H9 (cell line): ENCODE data around the gene NME4. TPM values are rescaled to one million over a fixed set of nuclear protein-coding genes. Genes with fewer than 3 reads are reported as not detected.

Experiments used
- DNase-seq: peaks from one replicate; pipeline ENCODE4 v3.0.0-alpha.2; 2017
- H2AFZ ChIP-seq: one replicate; pipeline ENCODE4 v1.6.1; 2013; ENCODE audit warnings: mild to moderate bottlenecking, low read length, control low read depth, moderate library complexity
- H2AK5ac ChIP-seq: 2 replicates; pipeline ENCODE4 v1.6.1; 2013; ENCODE audit warnings: low read length, control low read depth, mixed read lengths; ENCODE audit not compliant: insufficient read length
- H2BK120ac ChIP-seq: one replicate; pipeline ENCODE4 v1.6.1; 2013; ENCODE audit warnings: low read depth, mild to moderate bottlenecking, low read length, control low read depth, inconsistent platforms; ENCODE audit not compliant: poor library complexity, severe bottlenecking
- H2BK12ac ChIP-seq: 2 replicates; pipeline ENCODE4 v1.6.1; 2013; ENCODE audit warnings: low read length, control low read depth, mixed read lengths, low read depth; ENCODE audit not compliant: insufficient read length
- H2BK15ac ChIP-seq: 2 replicates; pipeline ENCODE4 v1.6.1; 2013; ENCODE audit warnings: low read depth, low read length, control low read depth
- H2BK20ac ChIP-seq: one replicate; pipeline ENCODE4 v1.6.1; 2013; ENCODE audit warnings: low read depth, mild to moderate bottlenecking, low read length, control low read depth, inconsistent platforms; ENCODE audit not compliant: poor library complexity, severe bottlenecking
- H2BK5ac ChIP-seq: 2 replicates; pipeline ENCODE4 v1.6.1; 2013; ENCODE audit warnings: low read length, control low read depth, mixed read lengths; ENCODE audit not compliant: insufficient read length
- H3K14ac ChIP-seq: 2 replicates; pipeline ENCODE4 v1.6.1; 2013; ENCODE audit warnings: low read length, control low read depth; ENCODE audit not compliant: insufficient read depth
- H3K18ac ChIP-seq: 2 replicates; pipeline ENCODE4 v1.6.1; 2013; ENCODE audit warnings: low read depth, mild to moderate bottlenecking, mixed read lengths, low read length, control low read depth; ENCODE audit not compliant: insufficient read length
- H3K23ac ChIP-seq: 2 replicates; pipeline ENCODE4 v1.6.1; 2013; ENCODE audit warnings: low read length, control low read depth, mixed read lengths, low read depth; ENCODE audit not compliant: insufficient read length
- H3K23me2 ChIP-seq: 2 replicates; pipeline ENCODE4 v1.6.1; 2013; ENCODE audit warnings: low read depth, mild to moderate bottlenecking, mixed read lengths, low read length, control low read depth; ENCODE audit not compliant: insufficient read length, poor library complexity, severe bottlenecking
- H3K27ac ChIP-seq: 2 replicates; pipeline ENCODE4 v1.5.1; 2013; ENCODE audit warnings: low read length, control low read depth, mixed read lengths, low read depth; ENCODE audit not compliant: insufficient read length
- H3K27me3 ChIP-seq: 2 replicates; pipeline ENCODE4 v1.6.1; 2013; ENCODE audit warnings: low read length, control low read depth, inconsistent platforms; ENCODE audit not compliant: insufficient read depth
- H3K4ac ChIP-seq: 2 replicates; pipeline ENCODE4 v1.6.1; 2013; ENCODE audit warnings: low read depth, mild to moderate bottlenecking, control low read depth, inconsistent platforms, low read length, moderate library complexity
- H3K4me1 ChIP-seq: 2 replicates; pipeline ENCODE4 v1.6.1; 2013; ENCODE audit warnings: low read length, control low read depth, inconsistent platforms; ENCODE audit not compliant: insufficient read depth
- H3K4me2 ChIP-seq: 2 replicates; pipeline ENCODE4 v1.6.1; 2013; ENCODE audit warnings: low read length, control low read depth, mixed read lengths; ENCODE audit not compliant: insufficient read length, insufficient read depth
- H3K56ac ChIP-seq: 2 replicates; pipeline ENCODE4 v1.6.1; 2013; ENCODE audit warnings: low read depth, mild to moderate bottlenecking, mixed read lengths, low read length, control low read depth; ENCODE audit not compliant: insufficient read length
- H3K79me1 ChIP-seq: 2 replicates; pipeline ENCODE4 v1.6.1; 2013; ENCODE audit warnings: low read depth, mild to moderate bottlenecking, moderate library complexity, low read length, control low read depth, inconsistent platforms; ENCODE audit not compliant: insufficient read depth, poor library complexity, severe bottlenecking
- H3K79me2 ChIP-seq: 2 replicates; pipeline ENCODE4 v1.6.1; 2013; ENCODE audit warnings: low read length, control low read depth, inconsistent platforms; ENCODE audit not compliant: insufficient read depth
- H3K9ac ChIP-seq: 2 replicates; pipeline ENCODE4 v1.6.1; 2013; ENCODE audit warnings: low read length, control low read depth, mixed read lengths; ENCODE audit not compliant: insufficient read length; ENCODE audit errors: extremely low read depth
- H3K9me3 ChIP-seq: one replicate; pipeline ENCODE4 v1.6.1; 2013; ENCODE audit warnings: low read depth, low read length, inconsistent platforms; ENCODE audit not compliant: control insufficient read depth
- H3T11ph ChIP-seq: one replicate; pipeline ENCODE4 v1.6.1; 2013; ENCODE audit warnings: mild to moderate bottlenecking, low read length, control low read depth, inconsistent platforms
- H4K20me1 ChIP-seq: one replicate; pipeline ENCODE4 v1.6.1; 2013; ENCODE audit not compliant: control insufficient read depth, insufficient read length, insufficient read depth
- H4K5ac ChIP-seq: 2 replicates; pipeline ENCODE4 v1.6.1; 2013; ENCODE audit warnings: low read depth, mild to moderate bottlenecking, mixed read lengths, low read length, control low read depth; ENCODE audit not compliant: insufficient read length
- H4K8ac ChIP-seq: replicated peaks from 2 replicates; pipeline ENCODE4 v1.6.1; 2013; ENCODE audit warnings: low read length, control low read depth, mixed read lengths, low read depth; ENCODE audit not compliant: insufficient read length
- H4K91ac ChIP-seq: 2 replicates; pipeline ENCODE4 v1.6.1; 2013; ENCODE audit warnings: low read depth, mild to moderate bottlenecking, moderate library complexity, mixed read lengths, low read length, control low read depth; ENCODE audit not compliant: insufficient read length
- H3K27ac Mint-ChIP-seq, 3 experiments: 2 replicates in 2 of 3; 3 replicates in 1 of 3; pipeline ENCODE4 v1.8.0; 2020 to 2021; ENCODE audit warnings: mixed read lengths in 3 of 3, mild to moderate bottlenecking in 1 of 3, moderate library complexity in 1 of 3
- H3K27me3 Mint-ChIP-seq: 2 replicates; pipeline ENCODE4 v1.8.0; 2021; ENCODE audit warnings: low read depth, mild to moderate bottlenecking, moderate library complexity, mixed read lengths
- H3K36me3 Mint-ChIP-seq, 3 experiments: 2 replicates in 2 of 3; 3 replicates in 1 of 3; pipeline ENCODE4 v1.8.0; 2020 to 2021; ENCODE audit warnings: low read depth in 3 of 3, mixed read lengths in 3 of 3; ENCODE audit not compliant: insufficient read depth in 1 of 3
- H3K4me1 Mint-ChIP-seq, 2 experiments: 2 replicates each; pipeline ENCODE4 v1.8.0; 2020; ENCODE audit warnings: mixed read lengths in 2 of 2
- H3K4me3 Mint-ChIP-seq, 2 experiments: 2 replicates in 1 of 2; 3 replicates in 1 of 2; pipeline ENCODE4 v1.8.0; 2020 to 2021; ENCODE audit warnings: mild to moderate bottlenecking in 2 of 2, mixed read lengths in 2 of 2, moderate library complexity in 1 of 2
- H3K9me3 Mint-ChIP-seq, 2 experiments: 2 replicates in 1 of 2; 3 replicates in 1 of 2; pipeline ENCODE4 v1.8.0; 2020; ENCODE audit warnings: mild to moderate bottlenecking in 2 of 2, mixed read lengths in 2 of 2, moderate library complexity in 1 of 2
- WGBS: extraction: QIAGEN DNeasy Blood & Tissue Kit; methylation state at CpG from one replicate; pipeline ENCODE4 v1.1.7; 2013; ENCODE audit warnings: missing lambda C conversion rate, low lambda C conversion rate, mixed read lengths; ENCODE audit not compliant: insufficient read length; ENCODE audit errors: extremely low coverage; 5-methylcytosine and 5-hydroxymethylcytosine counted together
- total RNA-seq: library from RNA; stranded (reverse); gene quantifications from 2 replicates; pipeline ENCODE4 v1.2.1, GENCODE V29; 2021
- TF ChIP-seq, protein P1 (sequence below): fragments of 200-600 bp; sonication (generic); conservative IDR thresholded peaks from 3 replicates; pipeline ENCODE4 v1.8.0; 2021; ENCODE audit warnings: antibody characterized with exemption, mild to moderate bottlenecking

Gene NME4
- total RNA-seq, 1 experiment from 2014 or later = 320 TPM

DNA sequence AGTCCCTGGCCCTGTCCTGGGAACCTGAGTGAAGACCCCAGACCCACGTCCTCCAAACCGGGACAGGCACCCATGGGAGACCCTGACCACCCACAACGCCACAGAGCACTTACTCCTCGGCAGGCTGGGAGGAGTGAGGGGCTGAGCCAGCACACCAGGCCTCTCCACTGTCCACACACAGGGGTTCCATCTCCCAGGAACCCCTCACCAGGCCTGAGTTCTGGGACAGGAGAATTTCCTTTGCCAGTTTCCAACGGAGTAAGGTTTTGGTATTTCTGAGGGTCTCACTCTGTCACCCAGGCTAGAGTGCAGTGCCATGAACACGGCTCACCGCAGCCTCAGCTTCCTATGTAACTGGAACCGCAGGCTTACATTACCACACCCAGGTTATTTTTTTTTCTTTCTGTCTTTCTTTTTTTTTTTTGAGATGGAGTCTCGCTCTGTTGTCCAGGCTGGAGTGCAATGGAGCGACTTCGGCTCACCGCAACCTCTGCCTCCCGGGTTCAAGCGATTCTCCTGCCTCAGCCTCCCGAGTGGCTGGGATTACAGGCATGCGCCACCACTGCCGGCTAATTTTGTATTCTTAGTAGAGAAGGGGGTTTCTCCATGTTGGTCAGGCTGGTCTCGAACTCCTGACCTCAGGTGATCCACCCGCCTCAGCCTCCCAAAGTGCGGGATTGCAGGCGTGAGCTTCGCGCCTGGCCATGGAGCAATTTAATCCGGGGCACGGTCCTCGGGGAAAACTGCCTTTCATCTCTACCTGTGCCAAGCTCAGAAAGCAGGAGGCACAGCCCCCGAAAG lies 16.8 kb upstream of the NME4 start:
- Mint-ChIP-seq H3K9me3 (no peaks in the 10 kb centered on the region), H3K27ac (no peak overlapping the region; a peak in 1 of 7 replicates), H3K36me3 (peaks cover 0 to 22% (median 5%) of the 10 kb centered on the region in 3 experiments; a peak in 6 of 7 replicates), H3K4me3 (peak overlapping the region; percentile 81 to 88), H3K4me1 (peaks cover 20 to 43% of the 10 kb centered on the region in 2 experiments), H3K27me3 (peaks cover 3% of the 10 kb centered on the region; the same call in 1 of the 2 replicates)
- Histone ChIP-seq H4K20me1 (no peaks in the 10 kb centered on the region), H4K5ac (no peak overlapping the region), H3K27me3 (no peaks in the 10 kb centered on the region), H2BK5ac (no peak overlapping the region), H3K9me3 (no peaks in the 10 kb centered on the region), H3K9ac (no peak overlapping the region), H3K4me2 (peak overlapping the region; percentile 45), H3K4me1 (no peaks in the 10 kb centered on the region; the same call in 1 of the 2 replicates), H2BK20ac (no peak overlapping the region), H4K8ac (no peak overlapping the region), H3K23me2 (peaks cover 9% of the 10 kb centered on the region), H2AFZ (no peak overlapping the region), H2BK120ac (no peak overlapping the region), H2AK5ac (no peak overlapping the region), H3K27ac (no peak overlapping the region), H2BK15ac (no peak overlapping the region), H3K4ac (no peak overlapping the region), H2BK12ac (no peak overlapping the region), H3K79me1 (no peaks in the 10 kb centered on the region), H3K18ac (no peak overlapping the region), H3T11ph (no peak overlapping the region), H3K23ac (no peak overlapping the region), H3K79me2 (no peaks in the 10 kb centered on the region; the same call in 1 of the 2 replicates), H3K14ac (no peak overlapping the region), H3K56ac (no peak overlapping the region), H4K91ac (no peak overlapping the region)
- DNase-seq = no peak
- no CpG with 5 or more reads among the region's 27 CpGs for WGBS
- TF ChIP-seq, protein P1, sequence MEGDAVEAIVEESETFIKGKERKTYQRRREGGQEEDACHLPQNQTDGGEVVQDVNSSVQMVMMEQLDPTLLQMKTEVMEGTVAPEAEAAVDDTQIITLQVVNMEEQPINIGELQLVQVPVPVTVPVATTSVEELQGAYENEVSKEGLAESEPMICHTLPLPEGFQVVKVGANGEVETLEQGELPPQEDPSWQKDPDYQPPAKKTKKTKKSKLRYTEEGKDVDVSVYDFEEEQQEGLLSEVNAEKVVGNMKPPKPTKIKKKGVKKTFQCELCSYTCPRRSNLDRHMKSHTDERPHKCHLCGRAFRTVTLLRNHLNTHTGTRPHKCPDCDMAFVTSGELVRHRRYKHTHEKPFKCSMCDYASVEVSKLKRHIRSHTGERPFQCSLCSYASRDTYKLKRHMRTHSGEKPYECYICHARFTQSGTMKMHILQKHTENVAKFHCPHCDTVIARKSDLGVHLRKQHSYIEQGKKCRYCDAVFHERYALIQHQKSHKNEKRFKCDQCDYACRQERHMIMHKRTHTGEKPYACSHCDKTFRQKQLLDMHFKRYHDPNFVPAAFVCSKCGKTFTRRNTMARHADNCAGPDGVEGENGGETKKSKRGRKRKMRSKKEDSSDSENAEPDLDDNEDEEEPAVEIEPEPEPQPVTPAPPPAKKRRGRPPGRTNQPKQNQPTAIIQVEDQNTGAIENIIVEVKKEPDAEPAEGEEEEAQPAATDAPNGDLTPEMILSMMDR = no peak
